Measurements from ENCODE around the gene CLDN7.

CLDN7 gene

DNA sequence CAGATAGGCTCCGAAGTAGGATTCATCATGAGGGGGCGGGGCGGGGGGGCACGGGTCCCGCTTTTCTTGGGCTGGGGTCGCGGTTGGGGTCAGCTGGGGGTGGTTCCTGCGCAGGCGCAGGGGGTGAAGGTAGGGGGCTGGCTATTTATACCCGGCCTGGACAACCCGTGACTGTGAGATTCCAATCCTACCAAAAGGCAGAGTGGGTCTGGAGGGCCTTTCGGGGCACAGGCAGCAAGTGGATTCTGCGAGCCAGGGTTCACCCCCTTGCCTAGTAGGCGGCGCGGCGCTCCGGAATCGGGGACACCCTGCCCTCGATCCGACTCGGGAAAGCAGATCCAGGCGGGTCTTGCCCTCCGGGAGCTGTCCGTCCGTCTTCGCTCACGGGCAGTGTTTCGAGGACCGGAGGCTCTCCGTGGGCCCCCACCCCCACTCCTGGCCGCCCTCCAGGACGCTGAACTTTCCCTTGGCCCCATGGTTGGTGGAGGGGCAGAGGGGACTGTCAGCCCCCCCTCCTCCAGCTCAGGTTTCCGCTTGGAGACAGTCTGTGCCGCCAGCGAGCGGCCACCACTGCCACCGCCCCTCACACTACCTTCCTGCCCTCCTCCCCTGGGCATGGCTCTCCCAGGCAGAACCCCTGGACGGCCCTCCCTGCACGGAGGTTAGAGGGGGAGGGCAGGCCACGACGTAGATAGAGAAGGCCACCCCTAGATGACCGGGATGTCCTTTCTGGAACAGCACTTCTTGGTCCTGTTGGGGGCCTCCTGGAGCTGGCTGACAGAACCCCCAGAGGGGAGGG lies 19.9 kb upstream of the CLDN7 start:
- Histone ChIP-seq H3K9me2 (ENCODE audit: low read depth, low read length) (no peaks in the 10 kb centered on the region), H2AFZ (ENCODE audit: low read length) (no peak overlapping the region), H3K9me3 (ENCODE audit: low read length) (no peaks in the 10 kb centered on the region), H3K4me3 (ENCODE audit: low read depth, low read length, poor library complexity, severe bottlenecking) (peak overlapping the region; percentile 53), H3F3A (ENCODE audit: insufficient read depth, low read length) (no peaks in the 10 kb centered on the region), H3K36me3 (ENCODE audit: insufficient read depth, low read length) (no peaks in the 10 kb centered on the region), H3K4me1 (ENCODE audit: insufficient read depth, low read length, severe bottlenecking) (peaks cover 15% of the 10 kb centered on the region), H4K20me1 (ENCODE audit: insufficient read depth, low read length) (no peaks in the 10 kb centered on the region), H3K4me2 (ENCODE audit: low read length) (peak overlapping the region; percentile 80), H3K27me3 (ENCODE audit: insufficient read depth, low read length) (0 out of 2 replicates have a peak, but pooled peaks cover 7% of the 10 kb centered on the region), H3K9ac (ENCODE audit: low read length) (no peak overlapping the region), H3K79me2 (ENCODE audit: insufficient read depth, low read length) (no peaks in the 10 kb centered on the region), H3K27ac (ENCODE audit: low read depth, low read length, poor library complexity, severe bottlenecking) (no peak overlapping the region)
- no peak for TF ChIP-seq EZH2 (IDR thresholded peaks at IDR 0.05; ENCODE audit: borderline replicate concordance, low read length)
- TF ChIP-seq, protein P1, sequence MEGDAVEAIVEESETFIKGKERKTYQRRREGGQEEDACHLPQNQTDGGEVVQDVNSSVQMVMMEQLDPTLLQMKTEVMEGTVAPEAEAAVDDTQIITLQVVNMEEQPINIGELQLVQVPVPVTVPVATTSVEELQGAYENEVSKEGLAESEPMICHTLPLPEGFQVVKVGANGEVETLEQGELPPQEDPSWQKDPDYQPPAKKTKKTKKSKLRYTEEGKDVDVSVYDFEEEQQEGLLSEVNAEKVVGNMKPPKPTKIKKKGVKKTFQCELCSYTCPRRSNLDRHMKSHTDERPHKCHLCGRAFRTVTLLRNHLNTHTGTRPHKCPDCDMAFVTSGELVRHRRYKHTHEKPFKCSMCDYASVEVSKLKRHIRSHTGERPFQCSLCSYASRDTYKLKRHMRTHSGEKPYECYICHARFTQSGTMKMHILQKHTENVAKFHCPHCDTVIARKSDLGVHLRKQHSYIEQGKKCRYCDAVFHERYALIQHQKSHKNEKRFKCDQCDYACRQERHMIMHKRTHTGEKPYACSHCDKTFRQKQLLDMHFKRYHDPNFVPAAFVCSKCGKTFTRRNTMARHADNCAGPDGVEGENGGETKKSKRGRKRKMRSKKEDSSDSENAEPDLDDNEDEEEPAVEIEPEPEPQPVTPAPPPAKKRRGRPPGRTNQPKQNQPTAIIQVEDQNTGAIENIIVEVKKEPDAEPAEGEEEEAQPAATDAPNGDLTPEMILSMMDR (IDR thresholded peaks at IDR 0.05; ENCODE audit: low read length) = no peak

DNA sequence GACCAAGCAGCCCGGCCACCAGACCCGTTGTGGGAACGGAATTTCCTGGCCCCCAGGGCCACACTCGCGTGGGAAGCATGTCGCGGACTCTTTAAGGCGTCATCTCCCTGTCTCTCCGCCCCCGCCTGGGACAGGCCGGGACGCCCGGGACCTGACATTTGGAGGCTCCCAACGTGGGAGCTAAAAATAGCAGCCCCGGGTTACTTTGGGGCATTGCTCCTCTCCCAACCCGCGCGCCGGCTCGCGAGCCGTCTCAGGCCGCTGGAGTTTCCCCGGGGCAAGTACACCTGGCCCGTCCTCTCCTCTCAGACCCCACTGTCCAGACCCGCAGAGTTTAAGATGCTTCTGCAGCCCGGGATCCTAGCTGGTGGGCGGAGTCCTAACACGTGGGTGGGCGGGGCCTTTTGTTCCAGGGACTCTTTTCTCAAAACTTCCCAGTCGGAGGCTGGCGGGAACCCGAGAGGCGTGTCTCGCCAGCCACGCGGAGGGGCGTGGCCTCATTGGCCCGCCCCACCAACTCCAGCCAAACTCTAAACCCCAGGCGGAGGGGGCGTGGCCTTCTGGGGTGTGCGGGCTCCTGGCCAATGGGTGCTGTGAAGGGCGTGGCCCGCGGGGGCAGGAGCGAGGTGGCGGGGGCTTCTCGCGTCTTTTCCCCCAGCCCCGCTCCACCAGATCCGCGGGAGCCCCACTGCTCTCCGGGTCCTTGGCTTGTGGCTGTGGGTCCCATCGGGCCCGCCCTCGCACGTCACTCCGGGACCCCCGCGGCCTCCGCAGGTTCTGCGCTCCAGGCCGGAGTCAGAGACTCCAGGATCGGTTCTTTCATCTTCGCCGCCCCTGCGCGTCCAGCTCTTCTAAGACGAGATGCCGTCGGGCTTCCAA lies 19.0 kb upstream of the CLDN7 start, which contains the start of gene SLC2A4:
Gene SLC2A4, plus strand, starts transcription at position 645 of the 879 bp plus-strand sequence. Its CDS starts 217 bp downstream, at position 862.
- H4K20me1 ChIP-seq (ENCODE audit: insufficient read depth, low read length) = no peaks in the 10 kb centered on the region
- H3K27ac ChIP-seq (ENCODE audit: low read depth, low read length, poor library complexity, severe bottlenecking) = no peak within 1 kb of the TSS
- H3K79me2 ChIP-seq (ENCODE audit: insufficient read depth, low read length) = no peaks in the 10 kb centered on the region
- H3K9me3 ChIP-seq (ENCODE audit: low read length) = no peaks in the 10 kb centered on the region
- H3K4me3 ChIP-seq (ENCODE audit: low read depth, low read length, poor library complexity, severe bottlenecking) = peak within 1 kb of the TSS; percentile 53
- peak within 1 kb of the TSS; percentile 28; the same call in 1 of the 2 replicates for H3K9ac ChIP-seq (ENCODE audit: low read length)
- no peaks in the 10 kb centered on the region for H3F3A ChIP-seq (ENCODE audit: insufficient read depth, low read length)
- H3K27me3 ChIP-seq (ENCODE audit: insufficient read depth, low read length) = 0 out of 2 replicates have a peak, but pooled peaks cover 7% of the 10 kb centered on the region
- peak within 1 kb of the TSS; percentile 80 for H3K4me2 ChIP-seq (ENCODE audit: low read length)
- H2AFZ ChIP-seq (ENCODE audit: low read length) = no peak within 1 kb of the TSS
- H3K9me2 ChIP-seq (ENCODE audit: low read depth, low read length) = no peaks in the 10 kb centered on the region
- no peaks in the 10 kb centered on the region for H3K36me3 ChIP-seq (ENCODE audit: insufficient read depth, low read length)
- peaks cover 15% of the 10 kb centered on the region for H3K4me1 ChIP-seq (ENCODE audit: insufficient read depth, low read length, severe bottlenecking)
- no peak for TF ChIP-seq EZH2 (IDR thresholded peaks at IDR 0.05; ENCODE audit: borderline replicate concordance, low read length)
- TF ChIP-seq, protein P1 (IDR thresholded peaks at IDR 0.05; ENCODE audit: low read length) = no peak

DNA sequence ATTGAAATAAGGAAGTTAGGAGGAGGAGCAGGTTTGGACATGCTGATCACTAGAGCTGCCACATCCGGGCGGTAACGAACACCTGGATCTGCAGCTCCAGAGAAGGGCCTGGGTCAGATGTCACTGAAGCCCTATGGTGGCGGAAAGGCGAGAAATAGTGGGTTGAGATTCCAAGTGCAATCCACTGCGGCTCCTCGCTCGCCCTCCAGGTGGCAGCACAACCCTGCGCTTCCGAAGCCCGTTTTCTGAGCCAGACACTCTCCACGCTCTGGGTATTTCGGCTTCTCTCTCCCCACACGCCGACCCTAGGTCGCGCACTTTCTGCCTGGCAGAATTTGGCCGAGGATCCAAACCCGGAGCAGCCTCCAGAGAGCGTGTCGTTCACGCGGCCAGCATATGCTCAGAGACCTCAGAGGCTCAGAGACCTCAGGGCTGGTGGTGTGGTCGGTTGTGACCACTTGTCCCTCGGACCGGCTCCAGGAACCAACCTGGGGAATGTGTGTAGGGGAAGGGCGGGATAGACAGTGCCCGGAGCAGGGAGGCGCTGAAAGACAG lies 18.3 kb upstream of the CLDN7 start:
- no peaks in the 10 kb centered on the region for H3K9me3 ChIP-seq (ENCODE audit: low read length)
- peak overlapping the region; percentile 80 for H3K4me2 ChIP-seq (ENCODE audit: low read length)
- no peak for TF ChIP-seq EZH2 (IDR thresholded peaks at IDR 0.05; ENCODE audit: borderline replicate concordance, low read length)
- TF ChIP-seq, protein P1 (IDR thresholded peaks at IDR 0.05; ENCODE audit: low read length) = peak; percentile 92
- H3F3A ChIP-seq (ENCODE audit: insufficient read depth, low read length) = no peaks in the 10 kb centered on the region
- H4K20me1 ChIP-seq (ENCODE audit: insufficient read depth, low read length) = no peaks in the 10 kb centered on the region
- peaks cover 15% of the 10 kb centered on the region for H3K4me1 ChIP-seq (ENCODE audit: insufficient read depth, low read length, severe bottlenecking)
- H3K79me2 ChIP-seq (ENCODE audit: insufficient read depth, low read length) = no peaks in the 10 kb centered on the region
- H3K36me3 ChIP-seq (ENCODE audit: insufficient read depth, low read length) = no peaks in the 10 kb centered on the region
- H3K27me3 ChIP-seq (ENCODE audit: insufficient read depth, low read length) = 0 out of 2 replicates have a peak, but pooled peaks cover under 1% of the 10 kb centered on the region
- H3K9me2 ChIP-seq (ENCODE audit: low read depth, low read length) = no peaks in the 10 kb centered on the region
- no peak overlapping the region for H2AFZ ChIP-seq (ENCODE audit: low read length)
- H3K9ac ChIP-seq (ENCODE audit: low read length) = peak overlapping the region; percentile 28; the same call in 1 of the 2 replicates
- no peak overlapping the region for H3K27ac ChIP-seq (ENCODE audit: low read depth, low read length, poor library complexity, severe bottlenecking)
- H3K4me3 ChIP-seq (ENCODE audit: low read depth, low read length, poor library complexity, severe bottlenecking) = peak overlapping the region; percentile 53
